Measurements from ENCODE around the gene NTM.
"Not testable (repeated sequence)": the region's sequence is repeated elsewhere in the genome, so short reads cannot be mapped to it uniquely, and the experiment has no call there.

Gene NTM

GRCh38 chr11:132064987-132065620 is 694.7 kb downstream of the NTM start:
- no peak for DNase-seq

- DNase-seq: no peak
Observed at GRCh38 chr11:132068556-132068955, 698.1 kb downstream of the NTM start.

- not testable (repeated sequence) for DNase-seq
Observed at GRCh38 chr11:132069593-132069992, 699.2 kb downstream of the NTM start.

GRCh38 chr11:132070907-132071306 is 700.5 kb downstream of the NTM start:
- not testable (repeated sequence) for DNase-seq

- DNase-seq: no peak
Observed at GRCh38 chr11:132072044-132072857, 701.8 kb downstream of the NTM start.

GRCh38 chr11:132072858-132073211 is 702.4 kb downstream of the NTM start:
- no peak for DNase-seq

GRCh38 chr11:132073787-132074186 is 703.4 kb downstream of the NTM start:
- no peak for DNase-seq

GRCh38 chr11:132075447-132075846 is 705.0 kb downstream of the NTM start:
- no peak for DNase-seq

GRCh38 chr11:132077416-132077815 is 707.0 kb downstream of the NTM start:
- no peak for DNase-seq

GRCh38 chr11:132078264-132079076 is 708.1 kb downstream of the NTM start:
- no peak for DNase-seq

- no peak for DNase-seq
Observed at GRCh38 chr11:132080127-132080526, 709.7 kb downstream of the NTM start.

GRCh38 chr11:132082566-132082965 is 712.2 kb downstream of the NTM start:
- DNase-seq: no peak

- DNase-seq: no peak
Observed at GRCh38 chr11:132084433-132084832, 714.0 kb downstream of the NTM start.

- DNase-seq: no peak
Observed at GRCh38 chr11:132087148-132087547, 716.7 kb downstream of the NTM start.

GRCh38 chr11:132088551-132088950 is 718.1 kb downstream of the NTM start:
- DNase-seq: no peak

GRCh38 chr11:132093536-132094259 is 723.3 kb downstream of the NTM start:
- no peak for DNase-seq

GRCh38 chr11:132094598-132094997 is 724.2 kb downstream of the NTM start:
- no peak for DNase-seq

- no peak for DNase-seq
Observed at GRCh38 chr11:132095230-132096131, 725.1 kb downstream of the NTM start.

GRCh38 chr11:132096132-132096825 is 725.9 kb downstream of the NTM start:
- DNase-seq: no peak

GRCh38 chr11:132099692-132100091 is 729.3 kb downstream of the NTM start:
- DNase-seq: no peak

- no peak for DNase-seq
Observed at GRCh38 chr11:132100583-132100982, 730.2 kb downstream of the NTM start.

All from KG1 (cell line).